ENCODE measurements around the gene CD38.
"Not testable (repeated sequence)": the region's sequence is repeated elsewhere in the genome, so short reads cannot be mapped to it uniquely, and the experiment has no call there.

CD38 gene

GRCh38 chr4:15758294-15758693 lies 19.8 kb upstream of the CD38 start:
- DNase-seq (ENCODE audit: low read depth in 1 of 2, low spot score in 1 of 2): no peak

GRCh38 chr4:15762460-15762859 lies 15.7 kb upstream of the CD38 start:
- DNase-seq (ENCODE audit: low read depth in 1 of 2, low spot score in 1 of 2): not testable (repeated sequence)

- no peak for DNase-seq (ENCODE audit: low read depth in 1 of 2, low spot score in 1 of 2)
These were observed 12.7 kb upstream of the CD38 start for GRCh38 chr4:15765391-15765790.

- DNase-seq (ENCODE audit: low read depth in 1 of 2, low spot score in 1 of 2): no peak
These were observed 12.0 kb upstream of the CD38 start for GRCh38 chr4:15765910-15766697.

GRCh38 chr4:15766821-15767220 lies 11.3 kb upstream of the CD38 start:
- DNase-seq (ENCODE audit: low read depth in 1 of 2, low spot score in 1 of 2): no peak

GRCh38 chr4:15769202-15769601 lies 8.9 kb upstream of the CD38 start:
- DNase-seq (ENCODE audit: low read depth in 1 of 2, low spot score in 1 of 2): no peak

GRCh38 chr4:15771216-15772058 lies 6.7 kb upstream of the CD38 start:
- DNase-seq (ENCODE audit: low read depth in 1 of 2, low spot score in 1 of 2): no peak

- DNase-seq (ENCODE audit: low read depth in 1 of 2, low spot score in 1 of 2): no peak
These were observed 4.1 kb upstream of the CD38 start for GRCh38 chr4:15774020-15774420.

- DNase-seq (ENCODE audit: low read depth in 1 of 2, low spot score in 1 of 2): no peak
These were observed 1.1 kb upstream of the CD38 start for GRCh38 chr4:15776871-15777648.

GRCh38 chr4:15777697-15778288 lies 335 bp upstream of the CD38 start:
- DNase-seq (ENCODE audit: low read depth in 1 of 2, low spot score in 1 of 2): no peak

GRCh38 chr4:15779306-15779705 lies 1.2 kb downstream of the CD38 start:
- no peak for DNase-seq (ENCODE audit: low read depth in 1 of 2, low spot score in 1 of 2)

- DNase-seq (ENCODE audit: low read depth in 1 of 2, low spot score in 1 of 2): no peak
These were observed 1.7 kb downstream of the CD38 start for GRCh38 chr4:15779809-15780208.

GRCh38 chr4:15781427-15782095 lies 3.4 kb downstream of the CD38 start:
- no peak for DNase-seq (ENCODE audit: low read depth in 1 of 2, low spot score in 1 of 2)

GRCh38 chr4:15783676-15784075 lies 5.5 kb downstream of the CD38 start:
- DNase-seq (ENCODE audit: low read depth in 1 of 2, low spot score in 1 of 2): no peak

- no peak for DNase-seq (ENCODE audit: low read depth in 1 of 2, low spot score in 1 of 2)
These were observed 7.0 kb downstream of the CD38 start for GRCh38 chr4:15784959-15785634.

- no peak for DNase-seq (ENCODE audit: low read depth in 1 of 2, low spot score in 1 of 2)
These were observed 8.6 kb downstream of the CD38 start for GRCh38 chr4:15786743-15787142.

- DNase-seq (ENCODE audit: low read depth in 1 of 2, low spot score in 1 of 2): no peak
These were observed 14.8 kb downstream of the CD38 start for GRCh38 chr4:15792974-15793373.

GRCh38 chr4:15793506-15794363 lies 15.6 kb downstream of the CD38 start:
- no peak for DNase-seq (ENCODE audit: low read depth in 1 of 2, low spot score in 1 of 2)

GRCh38 chr4:15794426-15794825 lies 16.3 kb downstream of the CD38 start:
- no peak for DNase-seq (ENCODE audit: low read depth in 1 of 2, low spot score in 1 of 2)
